GM12878 (cell line): ENCODE data around the gene CFAP58.

Experiments
- BHLHE40 ChIP-seq, 2 experiments: fragments of 450-650 bp in 1 of 2; IDR thresholded peaks; 2 replicates each; pipeline ENCODE4 v1.6.1; 2011 to 2017; ENCODE audit warnings: low read depth in 2 of 2, borderline replicate concordance in 1 of 2, improper control_type of control experiment in 1 of 2, low read length in 1 of 2, mild to moderate bottlenecking in 1 of 2
- IKZF1 ChIP-seq: fragments of 450-650 bp; conservative IDR thresholded peaks from 2 replicates; pipeline ENCODE4 v1.6.1; 2017; ENCODE audit warnings: antibody characterized with exemption, mild to moderate bottlenecking
- IRF4 ChIP-seq: IDR thresholded peaks from 2 replicates; pipeline ENCODE4 v1.6.1; 2011; ENCODE audit warnings: low read depth, low read length
- NFIC ChIP-seq: IDR thresholded peaks from 2 replicates; pipeline ENCODE4 v1.6.1; 2012; ENCODE audit warnings: low read depth, mild to moderate bottlenecking, inconsistent platforms, low read length, moderate library complexity
- NRF1 ChIP-seq: conservative IDR thresholded peaks from 2 replicates; pipeline ENCODE4 v1.6.1; 2011; ENCODE audit warnings: mild to moderate bottlenecking, low read depth, low read length, improper control_type of control experiment
- POLR2A ChIP-seq: IDR thresholded peaks from 2 replicates; pipeline ENCODE4 v1.6.1; 2011; ENCODE audit warnings: low read depth, mild to moderate bottlenecking, low read length
- TF ChIP-seq, protein P1 (sequence below): IDR thresholded peaks from 2 replicates; pipeline ENCODE4 v1.6.1; 2012; ENCODE audit warnings: mild to moderate bottlenecking, low read depth, low read length

DNA sequence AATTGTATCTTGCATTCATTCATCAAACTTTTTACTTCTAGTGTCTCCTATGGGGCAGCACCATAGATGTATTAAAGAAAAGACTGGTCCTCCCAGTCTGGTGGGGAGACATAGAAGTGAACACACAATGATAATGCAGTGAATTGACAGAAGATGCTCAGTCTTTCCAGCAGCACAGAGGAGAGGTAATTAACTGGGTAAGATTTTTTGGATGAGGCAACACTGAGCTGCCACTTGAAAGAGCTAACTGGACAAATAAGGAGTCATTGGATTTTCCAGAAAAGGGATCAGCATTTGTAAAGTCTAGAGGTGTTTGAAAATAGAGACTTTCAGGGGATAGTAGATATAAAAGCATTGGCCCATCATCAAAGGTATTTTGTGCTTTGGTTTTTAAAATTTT lies 8.1 kb upstream of the CFAP58 start:
- TF ChIP-seq, protein P1, sequence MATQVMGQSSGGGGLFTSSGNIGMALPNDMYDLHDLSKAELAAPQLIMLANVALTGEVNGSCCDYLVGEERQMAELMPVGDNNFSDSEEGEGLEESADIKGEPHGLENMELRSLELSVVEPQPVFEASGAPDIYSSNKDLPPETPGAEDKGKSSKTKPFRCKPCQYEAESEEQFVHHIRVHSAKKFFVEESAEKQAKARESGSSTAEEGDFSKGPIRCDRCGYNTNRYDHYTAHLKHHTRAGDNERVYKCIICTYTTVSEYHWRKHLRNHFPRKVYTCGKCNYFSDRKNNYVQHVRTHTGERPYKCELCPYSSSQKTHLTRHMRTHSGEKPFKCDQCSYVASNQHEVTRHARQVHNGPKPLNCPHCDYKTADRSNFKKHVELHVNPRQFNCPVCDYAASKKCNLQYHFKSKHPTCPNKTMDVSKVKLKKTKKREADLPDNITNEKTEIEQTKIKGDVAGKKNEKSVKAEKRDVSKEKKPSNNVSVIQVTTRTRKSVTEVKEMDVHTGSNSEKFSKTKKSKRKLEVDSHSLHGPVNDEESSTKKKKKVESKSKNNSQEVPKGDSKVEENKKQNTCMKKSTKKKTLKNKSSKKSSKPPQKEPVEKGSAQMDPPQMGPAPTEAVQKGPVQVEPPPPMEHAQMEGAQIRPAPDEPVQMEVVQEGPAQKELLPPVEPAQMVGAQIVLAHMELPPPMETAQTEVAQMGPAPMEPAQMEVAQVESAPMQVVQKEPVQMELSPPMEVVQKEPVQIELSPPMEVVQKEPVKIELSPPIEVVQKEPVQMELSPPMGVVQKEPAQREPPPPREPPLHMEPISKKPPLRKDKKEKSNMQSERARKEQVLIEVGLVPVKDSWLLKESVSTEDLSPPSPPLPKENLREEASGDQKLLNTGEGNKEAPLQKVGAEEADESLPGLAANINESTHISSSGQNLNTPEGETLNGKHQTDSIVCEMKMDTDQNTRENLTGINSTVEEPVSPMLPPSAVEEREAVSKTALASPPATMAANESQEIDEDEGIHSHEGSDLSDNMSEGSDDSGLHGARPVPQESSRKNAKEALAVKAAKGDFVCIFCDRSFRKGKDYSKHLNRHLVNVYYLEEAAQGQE = no peak
- TF ChIP-seq IKZF1 (no peak), NRF1 (no peak), POLR2A (no peak), NFIC (no peak), IRF4 (no peak), BHLHE40 (IDR thresholded peaks at IDR 0.05; ENCODE audit: borderline replicate concordance in 1 of 2, low read depth in 2 of 2, low read length in 1 of 2) (no peak)
